H9 (cell line): ENCODE data around the gene FOXO6. TPM values are rescaled to one million over a fixed set of nuclear protein-coding genes. Genes with fewer than 3 reads are reported as not detected.

Source experiments
- DNase-seq: peaks from one replicate; pipeline ENCODE4 v3.0.0-alpha.2; 2017
- H2AFZ ChIP-seq: one replicate; pipeline ENCODE4 v1.6.1; 2013; ENCODE audit warnings: mild to moderate bottlenecking, low read length, control low read depth, moderate library complexity
- H2AK5ac ChIP-seq: 2 replicates; pipeline ENCODE4 v1.6.1; 2013; ENCODE audit warnings: low read length, control low read depth, mixed read lengths; ENCODE audit not compliant: insufficient read length
- H2BK120ac ChIP-seq: one replicate; pipeline ENCODE4 v1.6.1; 2013; ENCODE audit warnings: low read depth, mild to moderate bottlenecking, low read length, control low read depth, inconsistent platforms; ENCODE audit not compliant: poor library complexity, severe bottlenecking
- H2BK12ac ChIP-seq: 2 replicates; pipeline ENCODE4 v1.6.1; 2013; ENCODE audit warnings: low read length, control low read depth, mixed read lengths, low read depth; ENCODE audit not compliant: insufficient read length
- H2BK15ac ChIP-seq: 2 replicates; pipeline ENCODE4 v1.6.1; 2013; ENCODE audit warnings: low read depth, low read length, control low read depth
- H2BK20ac ChIP-seq: one replicate; pipeline ENCODE4 v1.6.1; 2013; ENCODE audit warnings: low read depth, mild to moderate bottlenecking, low read length, control low read depth, inconsistent platforms; ENCODE audit not compliant: poor library complexity, severe bottlenecking
- H2BK5ac ChIP-seq: 2 replicates; pipeline ENCODE4 v1.6.1; 2013; ENCODE audit warnings: low read length, control low read depth, mixed read lengths; ENCODE audit not compliant: insufficient read length
- H3K14ac ChIP-seq: 2 replicates; pipeline ENCODE4 v1.6.1; 2013; ENCODE audit warnings: low read length, control low read depth; ENCODE audit not compliant: insufficient read depth
- H3K18ac ChIP-seq: 2 replicates; pipeline ENCODE4 v1.6.1; 2013; ENCODE audit warnings: low read depth, mild to moderate bottlenecking, mixed read lengths, low read length, control low read depth; ENCODE audit not compliant: insufficient read length
- H3K23ac ChIP-seq: 2 replicates; pipeline ENCODE4 v1.6.1; 2013; ENCODE audit warnings: low read length, control low read depth, mixed read lengths, low read depth; ENCODE audit not compliant: insufficient read length
- H3K23me2 ChIP-seq: 2 replicates; pipeline ENCODE4 v1.6.1; 2013; ENCODE audit warnings: low read depth, mild to moderate bottlenecking, mixed read lengths, low read length, control low read depth; ENCODE audit not compliant: insufficient read length, poor library complexity, severe bottlenecking
- H3K27ac ChIP-seq: 2 replicates; pipeline ENCODE4 v1.5.1; 2013; ENCODE audit warnings: low read length, control low read depth, mixed read lengths, low read depth; ENCODE audit not compliant: insufficient read length
- H3K27me3 ChIP-seq: 2 replicates; pipeline ENCODE4 v1.6.1; 2013; ENCODE audit warnings: low read length, control low read depth, inconsistent platforms; ENCODE audit not compliant: insufficient read depth
- H3K4ac ChIP-seq: 2 replicates; pipeline ENCODE4 v1.6.1; 2013; ENCODE audit warnings: low read depth, mild to moderate bottlenecking, control low read depth, inconsistent platforms, low read length, moderate library complexity
- H3K4me1 ChIP-seq: 2 replicates; pipeline ENCODE4 v1.6.1; 2013; ENCODE audit warnings: low read length, control low read depth, inconsistent platforms; ENCODE audit not compliant: insufficient read depth
- H3K4me2 ChIP-seq: 2 replicates; pipeline ENCODE4 v1.6.1; 2013; ENCODE audit warnings: low read length, control low read depth, mixed read lengths; ENCODE audit not compliant: insufficient read length, insufficient read depth
- H3K56ac ChIP-seq: 2 replicates; pipeline ENCODE4 v1.6.1; 2013; ENCODE audit warnings: low read depth, mild to moderate bottlenecking, mixed read lengths, low read length, control low read depth; ENCODE audit not compliant: insufficient read length
- H3K79me1 ChIP-seq: 2 replicates; pipeline ENCODE4 v1.6.1; 2013; ENCODE audit warnings: low read depth, mild to moderate bottlenecking, moderate library complexity, low read length, control low read depth, inconsistent platforms; ENCODE audit not compliant: insufficient read depth, poor library complexity, severe bottlenecking
- H3K79me2 ChIP-seq: 2 replicates; pipeline ENCODE4 v1.6.1; 2013; ENCODE audit warnings: low read length, control low read depth, inconsistent platforms; ENCODE audit not compliant: insufficient read depth
- H3K9ac ChIP-seq: 2 replicates; pipeline ENCODE4 v1.6.1; 2013; ENCODE audit warnings: low read length, control low read depth, mixed read lengths; ENCODE audit not compliant: insufficient read length; ENCODE audit errors: extremely low read depth
- H3K9me3 ChIP-seq: one replicate; pipeline ENCODE4 v1.6.1; 2013; ENCODE audit warnings: low read depth, low read length, inconsistent platforms; ENCODE audit not compliant: control insufficient read depth
- H3T11ph ChIP-seq: one replicate; pipeline ENCODE4 v1.6.1; 2013; ENCODE audit warnings: mild to moderate bottlenecking, low read length, control low read depth, inconsistent platforms
- H4K20me1 ChIP-seq: one replicate; pipeline ENCODE4 v1.6.1; 2013; ENCODE audit not compliant: control insufficient read depth, insufficient read length, insufficient read depth
- H4K5ac ChIP-seq: 2 replicates; pipeline ENCODE4 v1.6.1; 2013; ENCODE audit warnings: low read depth, mild to moderate bottlenecking, mixed read lengths, low read length, control low read depth; ENCODE audit not compliant: insufficient read length
- H4K8ac ChIP-seq: replicated peaks from 2 replicates; pipeline ENCODE4 v1.6.1; 2013; ENCODE audit warnings: low read length, control low read depth, mixed read lengths, low read depth; ENCODE audit not compliant: insufficient read length
- H4K91ac ChIP-seq: 2 replicates; pipeline ENCODE4 v1.6.1; 2013; ENCODE audit warnings: low read depth, mild to moderate bottlenecking, moderate library complexity, mixed read lengths, low read length, control low read depth; ENCODE audit not compliant: insufficient read length
- H3K27ac Mint-ChIP-seq, 3 experiments: 2 replicates in 2 of 3; 3 replicates in 1 of 3; pipeline ENCODE4 v1.8.0; 2020 to 2021; ENCODE audit warnings: mixed read lengths in 3 of 3, mild to moderate bottlenecking in 1 of 3, moderate library complexity in 1 of 3
- H3K27me3 Mint-ChIP-seq: 2 replicates; pipeline ENCODE4 v1.8.0; 2021; ENCODE audit warnings: low read depth, mild to moderate bottlenecking, moderate library complexity, mixed read lengths
- H3K36me3 Mint-ChIP-seq, 3 experiments: 2 replicates in 2 of 3; 3 replicates in 1 of 3; pipeline ENCODE4 v1.8.0; 2020 to 2021; ENCODE audit warnings: low read depth in 3 of 3, mixed read lengths in 3 of 3; ENCODE audit not compliant: insufficient read depth in 1 of 3
- H3K4me1 Mint-ChIP-seq, 2 experiments: 2 replicates each; pipeline ENCODE4 v1.8.0; 2020; ENCODE audit warnings: mixed read lengths in 2 of 2
- H3K4me3 Mint-ChIP-seq, 2 experiments: 2 replicates in 1 of 2; 3 replicates in 1 of 2; pipeline ENCODE4 v1.8.0; 2020 to 2021; ENCODE audit warnings: mild to moderate bottlenecking in 2 of 2, mixed read lengths in 2 of 2, moderate library complexity in 1 of 2
- H3K9me3 Mint-ChIP-seq, 2 experiments: 2 replicates in 1 of 2; 3 replicates in 1 of 2; pipeline ENCODE4 v1.8.0; 2020; ENCODE audit warnings: mild to moderate bottlenecking in 2 of 2, mixed read lengths in 2 of 2, moderate library complexity in 1 of 2
- WGBS: extraction: QIAGEN DNeasy Blood & Tissue Kit; methylation state at CpG from one replicate; pipeline ENCODE4 v1.1.7; 2013; ENCODE audit warnings: missing lambda C conversion rate, low lambda C conversion rate, mixed read lengths; ENCODE audit not compliant: insufficient read length; ENCODE audit errors: extremely low coverage; 5-methylcytosine and 5-hydroxymethylcytosine counted together
- total RNA-seq: library from RNA; stranded (reverse); gene quantifications from 2 replicates; pipeline ENCODE4 v1.2.1, GENCODE V29; 2021
- TF ChIP-seq, protein P1 (sequence below): fragments of 200-600 bp; sonication (generic); conservative IDR thresholded peaks from 3 replicates; pipeline ENCODE4 v1.8.0; 2021; ENCODE audit warnings: antibody characterized with exemption, mild to moderate bottlenecking

FOXO6 gene
- total RNA-seq, 1 experiment from 2014 or later: 0.83 TPM

DNA sequence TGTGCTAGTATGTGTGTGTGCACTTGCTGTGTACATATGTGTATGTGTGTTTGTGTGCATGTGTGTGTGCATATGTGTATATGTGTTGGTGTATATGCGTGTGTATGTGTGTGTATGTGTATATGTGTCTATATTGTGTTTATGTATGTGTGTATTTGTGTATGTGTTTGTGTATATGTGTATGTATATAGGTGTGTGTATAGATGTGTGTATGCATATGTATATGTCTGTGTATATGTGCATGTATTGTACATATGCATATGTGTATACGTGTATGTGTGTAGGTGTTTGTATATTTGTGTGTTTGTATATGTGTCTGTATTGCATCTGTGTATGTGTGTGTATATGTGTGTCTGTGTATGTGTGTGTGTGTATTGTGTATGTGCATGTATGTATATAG is 64.1 kb downstream of the FOXO6 start:
- Histone ChIP-seq H2AK5ac (no peak overlapping the region), H2AFZ (no peak overlapping the region), H2BK12ac (no peak overlapping the region), H4K91ac (no peak overlapping the region), H3K18ac (no peak overlapping the region), H3K4me1 (no peaks in the 10 kb centered on the region), H2BK120ac (no peak overlapping the region), H3K9ac (no peak overlapping the region), H2BK5ac (no peak overlapping the region), H4K20me1 (no peaks in the 10 kb centered on the region), H3K79me2 (no peaks in the 10 kb centered on the region), H3T11ph (no peak overlapping the region), H3K27ac (no peak overlapping the region), H3K14ac (no peak overlapping the region), H3K4me2 (no peak overlapping the region), H4K8ac (no peak overlapping the region), H2BK20ac (no peak overlapping the region), H3K23me2 (no peaks in the 10 kb centered on the region), H3K56ac (no peak overlapping the region), H3K4ac (no peak overlapping the region), H3K9me3 (no peaks in the 10 kb centered on the region), H4K5ac (no peak overlapping the region), H3K79me1 (no peaks in the 10 kb centered on the region), H3K23ac (no peak overlapping the region), H2BK15ac (no peak overlapping the region), H3K27me3 (no peaks in the 10 kb centered on the region)
- no peak for DNase-seq
- Mint-ChIP-seq H3K9me3 (no peaks in the 10 kb centered on the region), H3K4me1 (peaks cover 2 to 7% of the 10 kb centered on the region in 2 experiments), H3K27me3 (peaks cover 6% of the 10 kb centered on the region; the same call in 1 of the 2 replicates), H3K36me3 (no peaks in the 10 kb centered on the region), H3K4me3 (no peak overlapping the region), H3K27ac (no peak overlapping the region)
- TF ChIP-seq, protein P1, sequence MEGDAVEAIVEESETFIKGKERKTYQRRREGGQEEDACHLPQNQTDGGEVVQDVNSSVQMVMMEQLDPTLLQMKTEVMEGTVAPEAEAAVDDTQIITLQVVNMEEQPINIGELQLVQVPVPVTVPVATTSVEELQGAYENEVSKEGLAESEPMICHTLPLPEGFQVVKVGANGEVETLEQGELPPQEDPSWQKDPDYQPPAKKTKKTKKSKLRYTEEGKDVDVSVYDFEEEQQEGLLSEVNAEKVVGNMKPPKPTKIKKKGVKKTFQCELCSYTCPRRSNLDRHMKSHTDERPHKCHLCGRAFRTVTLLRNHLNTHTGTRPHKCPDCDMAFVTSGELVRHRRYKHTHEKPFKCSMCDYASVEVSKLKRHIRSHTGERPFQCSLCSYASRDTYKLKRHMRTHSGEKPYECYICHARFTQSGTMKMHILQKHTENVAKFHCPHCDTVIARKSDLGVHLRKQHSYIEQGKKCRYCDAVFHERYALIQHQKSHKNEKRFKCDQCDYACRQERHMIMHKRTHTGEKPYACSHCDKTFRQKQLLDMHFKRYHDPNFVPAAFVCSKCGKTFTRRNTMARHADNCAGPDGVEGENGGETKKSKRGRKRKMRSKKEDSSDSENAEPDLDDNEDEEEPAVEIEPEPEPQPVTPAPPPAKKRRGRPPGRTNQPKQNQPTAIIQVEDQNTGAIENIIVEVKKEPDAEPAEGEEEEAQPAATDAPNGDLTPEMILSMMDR: no peak
- 100% methylated on average over 1 of the region's 2 CpGs for WGBS
